HAP-1 (cell line): Measurements from ENCODE around the gene CERS5.

Source experiments
- DNase-seq, 2 experiments: peaks; one replicate each; pipeline ENCODE4 v3.0.0-alpha.2; 2016 to 2020; ENCODE audit warnings: low spot score in 2 of 2
- H3K27me3 ChIP-seq: fragments of 250-450 bp; sonication (Bioruptor Pico); 2 replicates; pipeline ENCODE4 v1.5.1; 2020; ENCODE audit warnings: low read depth, mild to moderate bottlenecking, moderate library complexity
- H3K36me3 ChIP-seq: fragments of 250-450 bp; sonication (Bioruptor Pico); replicated peaks from 2 replicates; pipeline ENCODE4 v1.5.1; 2020; ENCODE audit warnings: mild to moderate bottlenecking
- H3K4me1 ChIP-seq: fragments of 250-450 bp; sonication (Bioruptor Pico); 2 replicates; pipeline ENCODE4 v1.5.1; 2020; ENCODE audit warnings: mild to moderate bottlenecking
- H3K4me3 ChIP-seq: fragments of 250-450 bp; sonication (Bioruptor Pico); 2 replicates; pipeline ENCODE4 v1.5.1; 2020; ENCODE audit warnings: mild to moderate bottlenecking, moderate library complexity
- H3K9me3 ChIP-seq: fragments of 250-450 bp; sonication (Bioruptor Pico); 2 replicates; pipeline ENCODE4 v1.5.1; 2020; ENCODE audit warnings: mild to moderate bottlenecking, moderate library complexity
- in situ Hi-C: fragments of 300-500 bp; cut with MboI; formaldehyde crosslinking; loops from 3 replicates; pipeline ENCODE4 v1.14.3; 2020; ENCODE audit warnings: low sequenced_read_pairs, inconsistent platforms, mixed read lengths

CERS5 gene

GRCh38 chr12:50167049-50167828, at the start of gene CERS5:
Gene CERS5 (minus strand): TSS chr12:50167369. CDS start chr12:50167297, 72 bp downstream.
- peak; percentile 99 to 100 for DNase-seq
- H3K9me3 ChIP-seq: 0 out of 2 replicates have a peak, but pooled peaks cover 4% of the 10 kb centered on the region
- in situ Hi-C loops: no loop called here

GRCh38 chr12:50215033-50215432, 47.9 kb upstream of the CERS5 start:
- in situ Hi-C loops: no loop called here
- peaks cover 9% of the 10 kb centered on the region for H3K4me1 ChIP-seq
- DNase-seq: no peak

More at GRCh38 chr12:50167049-50167828, at the start of gene CERS5:
- H3K4me3 ChIP-seq: peak within 1 kb of the TSS; percentile 87
- no peaks in the 10 kb centered on the region for H3K27me3 ChIP-seq
- peaks cover 19% of the 10 kb centered on the region for H3K4me1 ChIP-seq
- no peaks in the 10 kb centered on the region; the same call in 1 of the 2 replicates for H3K36me3 ChIP-seq

GRCh38 chr12:50214018-50214417, 46.8 kb upstream of the CERS5 start:
- Histone ChIP-seq H3K36me3 (no peaks in the 10 kb centered on the region), H3K27me3 (no peaks in the 10 kb centered on the region), H3K4me1 (peaks cover 5% of the 10 kb centered on the region; the same call in 1 of the 2 replicates), H3K4me3 (no peak overlapping the region), H3K9me3 (no peaks in the 10 kb centered on the region)
- in situ Hi-C loops: no loop called here
- no peak for DNase-seq

More at GRCh38 chr12:50215033-50215432, 47.9 kb upstream of the CERS5 start:
- Histone ChIP-seq H3K4me3 (no peak overlapping the region), H3K27me3 (no peaks in the 10 kb centered on the region), H3K9me3 (no peaks in the 10 kb centered on the region), H3K36me3 (no peaks in the 10 kb centered on the region)

- no peak for DNase-seq
- Histone ChIP-seq H3K9me3 (no peaks in the 10 kb centered on the region), H3K4me3 (no peak overlapping the region), H3K4me1 (peaks cover 5% of the 10 kb centered on the region; the same call in 1 of the 2 replicates), H3K27me3 (no peaks in the 10 kb centered on the region), H3K36me3 (no peaks in the 10 kb centered on the region)
- in situ Hi-C loops: no loop called here
These were observed 46.3 kb upstream of the CERS5 start for GRCh38 chr12:50213439-50213838.

GRCh38 chr12:50212071-50212467, 44.9 kb upstream of the CERS5 start:
- DNase-seq: no peak
- peaks cover 5% of the 10 kb centered on the region; the same call in 1 of the 2 replicates for H3K4me1 ChIP-seq
- in situ Hi-C loops: no loop called here
- no peaks in the 10 kb centered on the region for H3K9me3 ChIP-seq
- H3K27me3 ChIP-seq: no peaks in the 10 kb centered on the region
- no peaks in the 10 kb centered on the region for H3K36me3 ChIP-seq
- no peak overlapping the region for H3K4me3 ChIP-seq

GRCh38 chr12:50211392-50212070, 44.4 kb upstream of the CERS5 start:
- no peaks in the 10 kb centered on the region for H3K27me3 ChIP-seq
- H3K4me1 ChIP-seq: peaks cover 5% of the 10 kb centered on the region; the same call in 1 of the 2 replicates
- no peak overlapping the region for H3K4me3 ChIP-seq
- no peaks in the 10 kb centered on the region for H3K9me3 ChIP-seq
- in situ Hi-C loops: no loop called here
- H3K36me3 ChIP-seq: no peaks in the 10 kb centered on the region
- no peak for DNase-seq

- no peak overlapping the region for H3K4me3 ChIP-seq
- no peaks in the 10 kb centered on the region for H3K9me3 ChIP-seq
- no peaks in the 10 kb centered on the region for H3K27me3 ChIP-seq
- in situ Hi-C loops: no loop called here
- peaks cover 14% of the 10 kb centered on the region for H3K36me3 ChIP-seq
- H3K4me1 ChIP-seq: peaks cover 5% of the 10 kb centered on the region; the same call in 1 of the 2 replicates
- DNase-seq: no peak
These were observed 40.3 kb upstream of the CERS5 start for GRCh38 chr12:50207424-50207823.

- DNase-seq: no peak
- peaks cover 14% of the 10 kb centered on the region for H3K36me3 ChIP-seq
- H3K4me1 ChIP-seq: no peaks in the 10 kb centered on the region
- in situ Hi-C loops: no loop called here
- no peaks in the 10 kb centered on the region for H3K27me3 ChIP-seq
- H3K9me3 ChIP-seq: no peaks in the 10 kb centered on the region
- no peak overlapping the region for H3K4me3 ChIP-seq
These were observed 38.5 kb upstream of the CERS5 start for GRCh38 chr12:50205648-50206047.

- no peak for DNase-seq
- Histone ChIP-seq H3K27me3 (no peaks in the 10 kb centered on the region), H3K36me3 (peaks cover 20% of the 10 kb centered on the region), H3K4me1 (no peaks in the 10 kb centered on the region), H3K9me3 (no peaks in the 10 kb centered on the region), H3K4me3 (no peak overlapping the region)
- in situ Hi-C loops: no loop called here
These were observed 36.5 kb upstream of the CERS5 start for GRCh38 chr12:50203691-50204090.

GRCh38 chr12:50201987-50202521, 34.9 kb upstream of the CERS5 start:
- no peaks in the 10 kb centered on the region for H3K27me3 ChIP-seq
- no peak overlapping the region for H3K4me3 ChIP-seq
- peaks cover 2% of the 10 kb centered on the region; the same call in 1 of the 2 replicates for H3K4me1 ChIP-seq
- peaks cover 23% of the 10 kb centered on the region for H3K36me3 ChIP-seq
- no peaks in the 10 kb centered on the region for H3K9me3 ChIP-seq
- no peak for DNase-seq
- in situ Hi-C loops: no loop called here

GRCh38 chr12:50200552-50201273, 33.5 kb upstream of the CERS5 start:
- peaks cover 23% of the 10 kb centered on the region for H3K36me3 ChIP-seq
- no peaks in the 10 kb centered on the region for H3K9me3 ChIP-seq
- DNase-seq: no peak
- H3K4me3 ChIP-seq: no peak overlapping the region
- peaks cover 4% of the 10 kb centered on the region; the same call in 1 of the 2 replicates for H3K4me1 ChIP-seq
- no peaks in the 10 kb centered on the region for H3K27me3 ChIP-seq
- in situ Hi-C loops: no loop called here

- peaks cover 19% of the 10 kb centered on the region for H3K36me3 ChIP-seq
- DNase-seq: no peak
- no peaks in the 10 kb centered on the region for H3K9me3 ChIP-seq
- no peaks in the 10 kb centered on the region for H3K27me3 ChIP-seq
- in situ Hi-C loops: no loop called here
- H3K4me3 ChIP-seq: no peak overlapping the region
- peaks cover 4% of the 10 kb centered on the region; the same call in 1 of the 2 replicates for H3K4me1 ChIP-seq
These were observed 31.7 kb upstream of the CERS5 start for GRCh38 chr12:50198829-50199228.

GRCh38 chr12:50197297-50197727, 30.1 kb upstream of the CERS5 start:
- no peak overlapping the region for H3K4me3 ChIP-seq
- H3K27me3 ChIP-seq: no peaks in the 10 kb centered on the region
- peaks cover 4% of the 10 kb centered on the region; the same call in 1 of the 2 replicates for H3K4me1 ChIP-seq
- no peaks in the 10 kb centered on the region for H3K9me3 ChIP-seq
- in situ Hi-C loops: no loop called here
- H3K36me3 ChIP-seq: peaks cover 13% of the 10 kb centered on the region
- no peak for DNase-seq
